HCT116 (cell line): Measurements from ENCODE around the gene FDXACB1. TPM values are rescaled to one million over a fixed set of nuclear protein-coding genes. Genes with fewer than 3 reads are reported as not detected.

Experiments used
- ATAC-seq: fragments of 200-7000 bp; cut with Tn5 transposase; 2 replicates; pipeline ENCODE4 v1.9.1; 2020; ENCODE audit warnings: mild to moderate bottlenecking, moderate library complexity
- BruUV-seq: library from RNA; stranded (reverse); fragments of 400-500 nt; replicated peaks from 2 replicates; lab custom pipeline; 2021; lab: Mats Ljungman, UMichigan
- CTCF ChIA-PET: fragments of 300-600 bp; sonication (Branson Sonifier 250); formaldehyde crosslinking; loops from one replicate; lab custom pipeline; 2021; ENCODE audit warnings: antibody characterized with exemption; lab: Charles Lee
- POLR2A ChIA-PET: fragments of 300-600, 350-600 bp; sonication (Branson Sonifier 250); formaldehyde crosslinking; loops from one replicate; lab custom pipeline; 2021; ENCODE audit warnings: antibody characterized with exemption; lab: Charles Lee
- RAD21 ChIA-PET, 2 experiments: fragments of 300-600 bp; sonication (Branson Sonifier 250); formaldehyde crosslinking; loops; one replicate each; lab custom pipeline; 2023; ENCODE audit warnings: low total read pairs in 2 of 2; ENCODE audit not compliant: uncharacterized antibody in 2 of 2, unreplicated experiment in 2 of 2, low non-redundant PET in 1 of 2; lab: Charles Lee
- DNase-seq: peaks from one replicate; pipeline ENCODE4 v3.0.0-alpha.2; 2010; ENCODE audit warnings: low read depth, low spot score
- H2AFZ ChIP-seq: fragments of 200-600 bp; shearing (Covaris generic), sonication (generic); 2 replicates; pipeline ENCODE4 v1.6.1; 2017; ENCODE audit warnings: low read depth, mixed run types, mixed read lengths, antibody characterized with exemption, low read length; ENCODE audit not compliant: poor library complexity, severe bottlenecking
- H3K27ac ChIP-seq: 2 replicates; pipeline ENCODE4 v1.5.1; 2012; ENCODE audit warnings: low read depth, low read length
- H3K27me3 ChIP-seq: fragments of 200-600 bp; sonication (generic); 2 replicates; pipeline ENCODE4 v1.6.1; 2016; ENCODE audit warnings: mixed run types, low read length, mixed read lengths; ENCODE audit not compliant: insufficient read depth
- H3K36me3 ChIP-seq, 2 experiments: fragments of 200-500 bp in 1 of 2; fragments of 200-600 bp in 1 of 2; sonication (Bioruptor generic) in 1 of 2; sonication (generic) in 1 of 2; 2 replicates each; pipeline versions ENCODE4 v1.5.1 to v1.6.1; 2014 to 2016; ENCODE audit warnings: low read length in 2 of 2, inconsistent platforms in 1 of 2, mixed read lengths in 1 of 2, mixed run types in 1 of 2; ENCODE audit not compliant: insufficient read depth in 2 of 2, control insufficient read depth in 1 of 2
- H3K4me1 ChIP-seq, 2 experiments: fragments of 200-600 bp in 1 of 2; sonication (generic) in 1 of 2; 2 replicates each; pipeline versions ENCODE4 v1.5.1 to v1.6.1; 2012 to 2017; ENCODE audit warnings: low read length in 2 of 2, inconsistent platforms in 1 of 2, mild to moderate bottlenecking in 1 of 2, mixed read lengths in 1 of 2, mixed run types in 1 of 2, moderate library complexity in 1 of 2; ENCODE audit not compliant: insufficient read depth in 2 of 2, control insufficient read depth in 1 of 2
- H3K4me2 ChIP-seq: fragments of 200-600 bp; sonication (generic); 2 replicates; pipeline ENCODE4 v1.6.1; 2017; ENCODE audit warnings: mixed run types, low read length, mixed read lengths
- H3K4me3 ChIP-seq, 2 experiments: fragments of 200-600 bp in 1 of 2; sonication (generic) in 1 of 2; replicated peaks in 1 of 2; 2 replicates each; pipeline ENCODE4 v1.5.1; 2011 to 2016; ENCODE audit warnings: low read length in 2 of 2, control low read depth in 1 of 2, low read depth in 1 of 2, mild to moderate bottlenecking in 1 of 2, mixed read lengths in 1 of 2, mixed run types in 1 of 2
- H3K79me2 ChIP-seq: fragments of 200-600 bp; sonication (generic); 2 replicates; pipeline ENCODE4 v1.6.1; 2017; ENCODE audit warnings: mild to moderate bottlenecking, mixed run types, low read length, moderate library complexity, mixed read lengths; ENCODE audit not compliant: insufficient read depth
- H3K9ac ChIP-seq: fragments of 200-600 bp; sonication (generic); 2 replicates; pipeline ENCODE4 v1.6.1; 2016; ENCODE audit warnings: low read length, mixed read lengths
- H3K9me2 ChIP-seq: fragments of 200-600 bp; sonication (generic), shearing (Covaris generic); 2 replicates; pipeline ENCODE4 v1.6.1; 2017; ENCODE audit warnings: mixed run types, mild to moderate bottlenecking, moderate library complexity; ENCODE audit not compliant: insufficient read depth
- H3K9me3 ChIP-seq, 2 experiments: fragments of 200-500 bp in 1 of 2; fragments of 200-600 bp in 1 of 2; sonication (Bioruptor generic) in 1 of 2; sonication (generic) in 1 of 2; 2 replicates each; pipeline ENCODE4 v1.6.1; 2014 to 2017; ENCODE audit warnings: low read length in 2 of 2, mixed read lengths in 2 of 2, inconsistent platforms in 1 of 2, low read depth in 1 of 2, mild to moderate bottlenecking in 1 of 2, mixed run types in 1 of 2, moderate library complexity in 1 of 2; ENCODE audit not compliant: control insufficient read depth in 1 of 2, insufficient read depth in 1 of 2
- H4K20me1 ChIP-seq: fragments of 200-600 bp; sonication (generic), shearing (Covaris generic); 2 replicates; pipeline ENCODE4 v1.6.1; 2017; ENCODE audit warnings: mixed run types, mild to moderate bottlenecking, moderate library complexity; ENCODE audit not compliant: insufficient read depth
- CBX3 ChIP-seq: IDR thresholded peaks from 2 replicates; pipeline ENCODE4 v1.6.1; 2012; ENCODE audit warnings: low read depth
- EGR1 ChIP-seq: IDR thresholded peaks from 2 replicates; pipeline ENCODE4 v1.6.1; 2012; ENCODE audit warnings: low read depth
- ELF1 ChIP-seq: IDR thresholded peaks from 2 replicates; pipeline ENCODE4 v1.6.1; 2012; ENCODE audit warnings: low read depth, borderline replicate concordance
- JUND ChIP-seq: IDR thresholded peaks from 2 replicates; pipeline ENCODE4 v1.6.1; 2012
- SP1 ChIP-seq: IDR thresholded peaks from 2 replicates; pipeline ENCODE4 v1.6.1; 2012; ENCODE audit warnings: low read depth
- SRF ChIP-seq: IDR thresholded peaks from 2 replicates; pipeline ENCODE4 v1.6.1; 2012; ENCODE audit warnings: low read depth
- YY1 ChIP-seq: IDR thresholded peaks from 2 replicates; pipeline ENCODE4 v1.6.1; 2011; ENCODE audit warnings: low read length, low read depth, moderate library complexity, mild to moderate bottlenecking; ENCODE audit not compliant: insufficient replicate concordance; ENCODE audit errors: extremely low read depth
- ZBTB33 ChIP-seq: IDR thresholded peaks from 2 replicates; pipeline ENCODE4 v1.6.1; 2011; ENCODE audit warnings: mild to moderate bottlenecking, low read length, moderate library complexity; ENCODE audit not compliant: insufficient replicate concordance; ENCODE audit errors: extremely low read depth
- ZNF274 ChIP-seq: fragments of 200-500 bp; sonication (Bioruptor generic); IDR thresholded peaks from 2 replicates; pipeline ENCODE4 v1.6.1; 2014; ENCODE audit warnings: mild to moderate bottlenecking, low read depth, low read length, inconsistent platforms
- intact Hi-C: fragments of 100-400 bp; cut with micrococcal nuclease; formaldehyde crosslinking; loops from 2 replicates; pipeline ENCODE4 v1.10.0; 2022
- total RNA-seq: library from RNA; stranded (reverse); gene quantifications from one replicate; pipeline ENCODE4 v1.2.1, GENCODE V29; 2021; ENCODE audit not compliant: unreplicated experiment
- TF ChIP-seq, protein P1 (sequence below): IDR thresholded peaks from 2 replicates; pipeline ENCODE4 v1.6.1; 2012; ENCODE audit warnings: low read depth
- TF ChIP-seq, protein P2 (sequence below): IDR thresholded peaks from 2 replicates; pipeline ENCODE4 v1.6.1; 2012

FDXACB1 gene
- total RNA-seq, 1 experiment from 2014 or later = 3.8 TPM

DNA sequence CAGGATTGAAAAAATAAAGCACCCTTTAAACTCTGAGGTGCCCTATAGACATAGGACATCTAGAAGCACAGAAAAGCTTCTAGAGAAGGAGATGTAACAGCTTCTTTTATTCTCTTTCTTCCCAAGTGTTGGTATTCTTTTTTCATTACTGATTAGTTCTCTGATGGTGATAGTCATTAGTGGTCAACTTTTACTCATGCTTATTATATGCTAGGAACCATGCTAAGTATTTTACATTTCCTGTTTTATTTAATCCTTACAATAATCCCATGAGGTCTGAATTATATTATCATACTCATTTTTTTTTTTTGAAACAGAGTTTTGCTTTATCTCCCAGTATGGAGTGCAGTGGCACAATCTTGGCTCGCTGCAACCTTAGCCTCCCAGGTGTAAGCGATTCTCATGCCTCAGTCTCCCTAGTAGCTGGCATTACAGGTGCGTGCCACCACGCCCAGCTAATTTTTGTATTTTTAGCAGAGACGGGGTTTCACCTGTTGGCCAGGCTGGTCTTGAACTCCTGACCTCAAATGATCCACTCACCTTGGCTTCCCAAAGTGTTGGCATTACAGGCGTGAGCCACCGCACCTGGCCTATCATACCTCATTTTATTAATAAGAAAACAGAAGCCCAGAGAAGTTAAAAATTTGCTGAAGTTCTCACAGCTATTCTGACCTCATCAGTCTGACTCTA is 42.7 kb upstream of the FDXACB1 start:
- Histone ChIP-seq H3K4me2 (no peak overlapping the region), H3K9me2 (no peaks in the 10 kb centered on the region), H3K27me3 (no peaks in the 10 kb centered on the region), H3K79me2 (no peaks in the 10 kb centered on the region), H2AFZ (no peak overlapping the region), H3K9me3 (no peaks in the 10 kb centered on the region), H4K20me1 (no peaks in the 10 kb centered on the region), H3K4me1 (peaks cover 12 to 25% of the 10 kb centered on the region in 2 experiments), H3K36me3 (no peaks in the 10 kb centered on the region), H3K4me3 (no peak overlapping the region), H3K9ac (no peak overlapping the region), H3K27ac (no peak overlapping the region)
- ChIA-PET CTCF (no interaction called here), RAD21 (no interaction called here), POLR2A (no interaction called here)
- no TSS peak for BruUV-seq
- TF ChIP-seq CBX3 (no peak), ELF1 (no peak), SP1 (no peak), EGR1 (no peak), SRF (no peak)
- DNase-seq (no peak), ATAC-seq (no peak)
- intact Hi-C loops = no loop called here

DNA sequence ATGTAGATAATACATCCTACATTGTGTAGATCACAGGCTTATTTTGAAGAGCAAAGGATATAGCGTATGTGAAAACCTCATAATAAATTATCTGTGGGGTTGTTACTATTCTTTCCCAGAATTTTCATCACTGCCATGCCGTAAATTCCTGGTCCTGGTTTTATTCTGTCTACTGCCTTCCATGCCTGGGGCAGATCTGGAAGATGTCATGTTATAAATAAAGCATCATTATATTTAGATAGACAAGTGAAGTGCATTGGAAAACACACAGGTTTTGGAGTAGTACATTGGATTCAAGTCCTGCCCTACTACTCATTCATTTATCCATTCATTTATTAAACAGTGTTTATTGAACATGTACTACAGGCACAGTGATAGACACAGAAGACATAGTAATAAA is 41.9 kb upstream of the FDXACB1 start:
- peaks cover 4% of the 10 kb centered on the region; the same call in 1 of the 2 replicates for H3K27me3 ChIP-seq
- no peak overlapping the region for H3K4me2 ChIP-seq
- no peak overlapping the region for H3K4me3 ChIP-seq
- no peak overlapping the region for H2AFZ ChIP-seq
- ChIA-PET POLR2A (no interaction called here), CTCF (no interaction called here), RAD21 (no interaction called here)
- TF ChIP-seq EGR1 (no peak), JUND (no peak), ZBTB33 (no peak), YY1 (no peak), ZNF274 (no peak), SP1 (no peak), ELF1 (no peak)
- TF ChIP-seq, protein P1, sequence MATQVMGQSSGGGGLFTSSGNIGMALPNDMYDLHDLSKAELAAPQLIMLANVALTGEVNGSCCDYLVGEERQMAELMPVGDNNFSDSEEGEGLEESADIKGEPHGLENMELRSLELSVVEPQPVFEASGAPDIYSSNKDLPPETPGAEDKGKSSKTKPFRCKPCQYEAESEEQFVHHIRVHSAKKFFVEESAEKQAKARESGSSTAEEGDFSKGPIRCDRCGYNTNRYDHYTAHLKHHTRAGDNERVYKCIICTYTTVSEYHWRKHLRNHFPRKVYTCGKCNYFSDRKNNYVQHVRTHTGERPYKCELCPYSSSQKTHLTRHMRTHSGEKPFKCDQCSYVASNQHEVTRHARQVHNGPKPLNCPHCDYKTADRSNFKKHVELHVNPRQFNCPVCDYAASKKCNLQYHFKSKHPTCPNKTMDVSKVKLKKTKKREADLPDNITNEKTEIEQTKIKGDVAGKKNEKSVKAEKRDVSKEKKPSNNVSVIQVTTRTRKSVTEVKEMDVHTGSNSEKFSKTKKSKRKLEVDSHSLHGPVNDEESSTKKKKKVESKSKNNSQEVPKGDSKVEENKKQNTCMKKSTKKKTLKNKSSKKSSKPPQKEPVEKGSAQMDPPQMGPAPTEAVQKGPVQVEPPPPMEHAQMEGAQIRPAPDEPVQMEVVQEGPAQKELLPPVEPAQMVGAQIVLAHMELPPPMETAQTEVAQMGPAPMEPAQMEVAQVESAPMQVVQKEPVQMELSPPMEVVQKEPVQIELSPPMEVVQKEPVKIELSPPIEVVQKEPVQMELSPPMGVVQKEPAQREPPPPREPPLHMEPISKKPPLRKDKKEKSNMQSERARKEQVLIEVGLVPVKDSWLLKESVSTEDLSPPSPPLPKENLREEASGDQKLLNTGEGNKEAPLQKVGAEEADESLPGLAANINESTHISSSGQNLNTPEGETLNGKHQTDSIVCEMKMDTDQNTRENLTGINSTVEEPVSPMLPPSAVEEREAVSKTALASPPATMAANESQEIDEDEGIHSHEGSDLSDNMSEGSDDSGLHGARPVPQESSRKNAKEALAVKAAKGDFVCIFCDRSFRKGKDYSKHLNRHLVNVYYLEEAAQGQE = no peak
- TF ChIP-seq, protein P2, sequence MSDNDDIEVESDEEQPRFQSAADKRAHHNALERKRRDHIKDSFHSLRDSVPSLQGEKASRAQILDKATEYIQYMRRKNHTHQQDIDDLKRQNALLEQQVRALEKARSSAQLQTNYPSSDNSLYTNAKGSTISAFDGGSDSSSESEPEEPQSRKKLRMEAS = no peak
- H3K27ac ChIP-seq = no peak overlapping the region
- no TSS peak for BruUV-seq
- H3K9me3 ChIP-seq = no peaks in the 10 kb centered on the region
- DNase-seq = no peak
- no peaks in the 10 kb centered on the region for H3K9me2 ChIP-seq
- no peaks in the 10 kb centered on the region for H4K20me1 ChIP-seq
- no peaks in the 10 kb centered on the region for H3K36me3 ChIP-seq
- H3K9ac ChIP-seq = no peak overlapping the region
- H3K79me2 ChIP-seq = no peaks in the 10 kb centered on the region
- intact Hi-C loops = no loop called here
- no peak for ATAC-seq
- peaks cover 8 to 17% of the 10 kb centered on the region in 2 experiments; a peak in 3 of 4 replicates for H3K4me1 ChIP-seq
